GM18526 (cell line): Measurements from ENCODE around the gene MEGF9.
A peak's percentile ranks its signal among the peaks of the same experiment; 100 is the strongest.

Experiments used
- POLR2A ChIP-seq: IDR thresholded peaks from 3 replicates; pipeline ENCODE4 v1.6.1; 2011; ENCODE audit not compliant: insufficient read length; ENCODE audit errors: extremely low read depth

The MEGF9 gene

DNA sequence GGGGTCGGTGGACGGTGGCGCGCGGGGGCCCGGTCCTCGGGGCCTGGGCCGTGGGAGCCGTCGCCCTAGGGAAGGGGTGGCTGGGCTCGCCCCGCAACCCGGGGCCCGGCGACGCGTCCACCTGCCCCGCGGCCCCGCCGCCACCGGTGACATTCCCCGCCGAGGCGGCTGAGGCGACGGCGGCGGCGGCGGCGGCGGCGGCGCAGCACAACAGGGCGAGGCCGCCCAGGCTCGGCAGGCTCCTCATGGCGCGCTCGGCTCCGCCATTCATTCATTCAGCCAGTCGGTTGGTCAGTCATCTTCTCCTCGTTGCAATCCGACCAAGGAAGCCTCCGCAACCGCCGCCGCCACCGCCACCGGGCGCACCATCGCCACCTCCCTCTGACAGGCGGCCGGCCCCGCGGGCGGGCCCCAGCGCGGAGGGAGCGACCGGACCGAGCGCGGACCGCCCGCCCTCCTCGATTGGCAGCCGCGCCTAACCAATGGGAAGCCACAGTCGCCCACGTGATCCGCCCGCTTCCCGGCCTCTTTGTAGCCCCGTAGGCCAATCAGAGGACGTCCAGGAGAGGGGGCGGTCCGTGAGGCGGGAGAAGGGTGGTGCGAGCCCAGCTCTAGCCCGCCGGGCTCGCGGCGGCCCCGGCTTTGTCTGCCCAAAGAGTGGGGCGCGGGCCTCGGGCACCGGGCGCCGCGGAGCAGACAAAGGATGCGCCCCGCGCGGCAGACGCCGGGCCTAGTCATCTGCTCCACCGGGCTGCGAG is at the start of gene MEGF9:
Gene MEGF9 (minus strand): TSS at position 383 of the 758 bp plus-strand sequence. CDS start 112 bp downstream, at position 271.
- peak; percentile 78 for TF ChIP-seq POLR2A

DNA sequence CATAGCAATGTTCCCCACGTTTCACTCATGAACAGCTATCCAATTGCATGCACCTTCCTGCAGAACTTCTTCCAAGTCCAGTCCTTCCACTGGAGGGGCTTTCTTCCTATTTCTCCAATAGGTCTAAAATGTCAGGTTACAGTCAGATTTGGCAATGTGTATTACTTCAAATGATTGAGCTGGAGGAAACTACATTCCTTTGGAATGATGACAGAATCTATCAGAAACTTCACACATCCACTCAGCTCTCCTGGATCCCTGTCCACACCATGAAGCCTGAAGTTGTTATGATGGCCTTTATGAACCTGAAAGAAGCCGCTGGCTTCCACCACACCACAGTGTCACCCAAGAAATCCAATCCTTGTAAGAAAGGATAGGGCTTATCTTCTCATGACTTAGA is 46.7 kb upstream of the MEGF9 start:
- TF ChIP-seq POLR2A: no peak

DNA sequence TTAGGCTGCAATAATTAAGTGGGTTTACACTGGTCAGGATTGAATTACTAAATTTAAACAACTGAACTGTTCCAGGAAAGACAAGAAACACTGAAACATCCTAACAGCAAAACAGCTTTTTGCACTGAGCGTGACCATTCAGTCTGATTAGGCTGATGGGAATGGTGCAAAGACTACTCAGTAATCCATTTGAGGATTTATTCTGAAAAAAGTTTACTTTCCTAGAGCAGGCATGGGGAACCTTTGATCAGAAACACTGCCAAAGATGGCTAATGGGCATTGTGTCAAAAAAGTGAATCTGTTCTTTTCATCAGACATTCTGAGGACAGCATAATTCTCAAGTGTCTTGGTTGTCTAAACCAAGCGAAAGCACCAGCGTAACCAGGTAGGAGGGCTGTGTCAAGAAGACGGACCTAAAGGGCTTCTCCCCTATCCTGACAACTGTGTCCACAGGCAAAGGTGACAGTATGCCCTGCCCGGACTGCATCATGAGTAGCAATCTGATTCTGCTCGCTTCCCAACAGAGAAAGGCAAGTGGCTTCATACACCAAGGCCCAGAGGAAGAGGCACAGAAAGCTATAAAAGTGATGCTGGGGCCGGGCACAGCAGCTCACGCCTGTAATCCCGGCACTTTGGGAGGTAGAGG is 45.6 kb upstream of the MEGF9 start:
- TF ChIP-seq POLR2A: no peak

DNA sequence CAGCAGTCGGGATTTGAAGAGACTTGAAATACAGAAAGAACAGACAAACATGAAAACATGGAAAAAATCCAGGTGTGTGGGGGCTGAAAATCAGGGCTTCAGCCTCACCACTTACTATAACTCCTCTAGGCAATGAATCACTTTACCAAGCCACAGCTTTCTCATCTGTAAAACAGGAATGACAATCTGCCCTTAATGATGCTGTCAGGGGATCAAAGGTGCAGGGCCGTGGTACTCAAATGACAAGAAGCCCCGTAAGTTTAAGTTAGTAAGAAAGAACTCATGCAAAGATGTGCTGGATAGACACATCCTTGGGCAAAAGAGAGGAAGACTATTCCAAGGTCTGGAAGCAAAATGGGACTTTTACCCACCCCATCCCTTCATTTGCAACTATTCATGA is 44.3 kb upstream of the MEGF9 start:
- TF ChIP-seq POLR2A: no peak

DNA sequence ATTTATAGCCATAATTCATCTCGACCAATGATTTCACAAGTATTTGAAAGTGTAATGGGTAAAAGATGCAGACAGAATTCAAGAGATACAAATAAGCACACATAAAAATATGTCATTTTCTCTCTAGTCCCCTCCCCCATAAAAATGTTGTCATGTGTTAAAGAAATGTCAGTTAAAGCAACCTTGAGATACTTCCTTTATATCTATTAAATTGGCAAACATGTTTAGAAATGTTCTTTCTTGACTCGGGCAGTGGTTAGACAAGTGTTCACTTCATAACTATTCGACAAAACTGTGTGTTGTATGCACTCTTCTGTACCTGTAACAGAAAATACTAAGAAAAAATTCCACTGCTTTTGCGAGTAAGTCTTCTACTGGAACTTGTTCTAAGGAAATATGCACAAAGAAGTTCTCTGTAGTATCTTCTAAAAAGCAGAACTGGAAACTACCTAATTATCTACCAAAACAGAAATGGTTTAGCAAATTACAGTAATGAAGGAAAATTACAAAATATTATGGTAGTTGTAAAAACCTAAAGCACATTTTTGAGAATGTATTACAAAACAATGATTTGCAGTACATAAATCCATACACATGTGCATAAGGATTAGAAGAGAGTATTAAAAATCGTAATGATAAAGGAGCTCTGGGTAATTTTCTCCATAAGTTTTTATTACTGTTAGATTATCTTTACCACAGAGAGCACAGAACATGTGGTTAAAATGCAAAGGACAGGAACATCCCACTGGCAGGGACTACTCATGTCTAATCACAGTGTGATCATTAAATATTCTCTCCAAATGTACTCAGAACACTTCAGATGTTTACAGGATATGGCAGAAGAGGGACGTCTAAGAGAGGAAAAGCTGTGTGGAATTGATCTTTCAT is 43.0 kb upstream of the MEGF9 start:
- TF ChIP-seq POLR2A: no peak

DNA sequence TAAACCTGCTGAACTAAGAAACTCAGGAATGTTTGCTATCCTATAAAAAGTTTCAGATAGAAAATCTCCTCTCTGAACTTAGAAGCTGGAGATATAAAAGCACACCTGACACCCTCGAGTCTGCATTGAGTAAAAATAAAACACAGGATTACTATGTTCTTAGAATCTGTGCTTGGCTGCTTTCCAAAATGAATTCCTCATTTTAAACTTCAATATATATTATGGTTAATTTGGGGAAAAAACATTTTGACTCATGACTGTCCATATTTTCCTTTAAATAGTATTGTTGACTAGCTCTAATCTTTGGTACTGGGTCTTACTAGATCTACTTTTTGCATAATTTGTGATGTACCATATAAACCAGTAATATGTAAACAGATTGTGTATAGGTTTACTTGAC is 42.3 kb upstream of the MEGF9 start:
- no peak for TF ChIP-seq POLR2A

DNA sequence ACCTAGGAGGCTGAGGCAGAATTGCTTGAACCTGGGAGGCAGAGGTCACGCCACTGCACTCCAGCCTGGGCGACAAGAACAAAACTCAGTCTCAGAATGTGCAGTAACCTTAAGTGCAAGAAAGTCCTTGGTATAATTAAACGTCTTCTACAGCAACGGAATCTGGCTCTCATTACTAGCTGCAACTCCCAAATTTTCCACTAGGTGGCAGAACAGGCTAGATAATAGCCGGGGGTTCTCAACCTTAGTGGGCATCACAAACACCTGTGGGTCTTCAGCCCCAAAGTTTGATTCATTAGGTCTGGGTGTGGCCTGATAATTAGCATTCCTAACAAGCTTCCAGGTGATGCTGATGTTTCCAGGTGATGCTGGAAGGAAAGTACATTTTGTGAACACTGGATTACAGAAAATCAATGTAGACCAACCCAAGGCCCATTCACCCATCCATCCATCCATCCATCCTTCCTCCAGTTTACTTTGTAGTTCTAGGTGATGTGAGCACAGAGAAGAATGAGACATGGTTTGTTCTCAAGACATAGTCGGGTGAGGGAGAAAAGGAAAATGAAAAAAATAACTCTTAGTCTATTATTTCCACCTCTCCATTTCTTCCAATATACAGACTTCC is 41.7 kb upstream of the MEGF9 start:
- no peak for TF ChIP-seq POLR2A

DNA sequence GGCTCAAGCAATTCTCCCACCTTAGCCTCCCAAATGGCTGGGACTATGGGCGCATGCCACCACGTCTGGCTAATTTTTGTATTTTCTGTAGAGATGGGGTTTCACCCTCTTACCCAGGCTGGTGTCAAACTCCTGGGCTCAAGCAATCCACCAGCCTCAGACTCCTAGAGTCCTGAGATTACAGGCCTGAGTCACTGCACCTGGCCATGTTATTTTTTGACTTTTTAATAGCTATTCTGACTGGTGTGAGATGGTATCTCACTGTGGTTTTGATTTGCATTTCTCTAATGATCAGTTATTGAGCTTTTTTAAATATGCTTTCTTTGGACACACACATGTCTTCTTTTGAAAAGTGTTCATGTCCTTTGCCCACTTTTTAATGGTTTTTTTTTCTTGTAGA is 40.8 kb upstream of the MEGF9 start:
- TF ChIP-seq POLR2A: no peak

DNA sequence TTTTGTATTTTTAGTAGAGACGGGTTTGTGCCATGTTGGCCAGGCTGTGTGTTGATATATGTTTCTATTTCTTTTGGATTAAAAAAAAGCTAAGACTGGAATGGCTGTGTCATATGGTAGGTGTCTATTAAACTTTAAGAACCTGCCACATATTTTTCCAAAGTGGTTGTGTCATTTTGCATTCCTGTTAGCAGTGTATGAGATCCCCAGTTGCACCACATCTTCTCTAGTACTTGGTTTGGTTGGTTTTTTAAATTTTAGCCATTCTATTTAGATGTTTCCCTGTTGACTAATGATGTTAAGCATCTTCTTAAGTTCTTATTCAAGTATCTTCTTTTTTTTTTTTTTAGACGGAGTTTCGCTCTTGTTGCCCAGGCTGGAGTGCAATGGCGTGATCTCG is 36.2 kb upstream of the MEGF9 start:
- TF ChIP-seq POLR2A: no peak

DNA sequence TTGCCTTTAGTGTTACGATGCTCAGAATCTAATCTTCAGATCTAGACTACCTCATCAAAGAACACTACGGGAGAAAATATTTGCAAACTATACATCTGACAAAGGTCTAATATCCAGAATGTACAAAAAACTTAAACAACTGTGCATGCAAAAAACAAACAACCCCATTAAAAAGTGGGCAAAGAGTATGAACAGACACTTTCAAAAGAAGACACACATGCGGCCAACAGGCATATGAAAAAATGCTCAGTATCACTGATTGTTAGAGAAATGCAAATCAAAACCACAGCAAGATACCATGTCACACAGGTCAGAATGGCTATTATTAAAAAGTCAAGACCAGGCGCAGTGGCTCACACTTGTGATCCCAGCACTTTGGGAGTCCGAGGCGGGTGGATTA is 31.0 kb upstream of the MEGF9 start:
- TF ChIP-seq POLR2A: no peak

DNA sequence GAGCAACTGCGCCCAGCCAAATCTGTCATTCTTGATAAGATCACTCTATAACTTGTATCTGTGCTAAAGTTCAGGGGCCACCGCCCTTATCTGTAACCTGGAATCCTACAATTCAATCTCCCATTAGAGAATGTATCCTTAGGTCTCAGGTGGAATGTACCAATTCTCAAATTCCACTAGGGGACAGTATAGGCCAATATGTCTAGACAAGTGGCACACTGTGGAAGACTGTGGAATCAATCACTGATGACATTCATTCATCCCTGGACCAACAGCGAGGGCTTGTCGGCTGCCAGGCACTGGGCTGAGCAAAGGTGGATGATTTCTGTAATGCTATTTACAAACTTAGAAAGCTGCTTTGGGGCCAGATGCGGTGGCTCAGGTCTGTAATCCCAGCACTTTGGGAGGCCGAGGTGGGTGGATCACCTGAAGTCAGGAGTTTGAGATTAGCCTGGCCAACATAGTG is 28.7 kb upstream of the MEGF9 start:
- TF ChIP-seq POLR2A: no peak

DNA sequence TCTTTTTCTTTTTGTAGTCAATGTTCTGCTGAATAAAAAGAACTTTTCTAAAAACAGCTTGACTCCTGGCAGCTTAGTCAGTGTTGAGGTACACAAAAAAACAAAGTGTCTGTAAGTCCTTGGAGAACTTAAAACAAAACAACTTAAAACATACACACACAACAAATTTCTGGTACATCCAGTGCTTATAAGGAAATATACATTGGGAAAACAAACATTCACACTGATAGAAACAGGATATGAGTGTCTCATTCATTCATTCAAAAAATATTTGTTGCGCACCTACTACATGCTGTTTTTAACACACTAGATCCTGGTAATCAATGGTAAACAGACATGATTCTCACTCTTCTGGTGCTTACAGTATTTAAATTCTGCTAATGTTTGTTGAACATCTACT is 27.4 kb upstream of the MEGF9 start:
- TF ChIP-seq POLR2A: no peak

DNA sequence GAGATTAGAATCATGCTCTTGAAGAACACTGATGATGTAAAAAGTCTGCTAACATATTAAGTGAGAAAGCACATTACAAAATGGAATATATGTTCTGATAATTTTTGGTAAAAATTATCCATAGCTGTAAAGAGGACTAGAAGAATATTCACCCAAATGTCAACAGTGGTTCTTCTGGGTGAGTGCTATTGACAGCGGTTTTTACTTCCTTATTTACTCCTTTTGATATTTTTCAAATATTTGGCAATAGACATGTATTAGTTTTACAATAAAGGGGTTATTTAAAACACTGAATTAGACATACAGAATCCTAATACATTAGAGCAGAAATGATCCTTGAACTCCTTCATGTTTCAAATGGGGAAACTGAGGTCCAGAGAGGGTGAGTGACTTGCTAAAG is 26.9 kb upstream of the MEGF9 start:
- TF ChIP-seq POLR2A: no peak

DNA sequence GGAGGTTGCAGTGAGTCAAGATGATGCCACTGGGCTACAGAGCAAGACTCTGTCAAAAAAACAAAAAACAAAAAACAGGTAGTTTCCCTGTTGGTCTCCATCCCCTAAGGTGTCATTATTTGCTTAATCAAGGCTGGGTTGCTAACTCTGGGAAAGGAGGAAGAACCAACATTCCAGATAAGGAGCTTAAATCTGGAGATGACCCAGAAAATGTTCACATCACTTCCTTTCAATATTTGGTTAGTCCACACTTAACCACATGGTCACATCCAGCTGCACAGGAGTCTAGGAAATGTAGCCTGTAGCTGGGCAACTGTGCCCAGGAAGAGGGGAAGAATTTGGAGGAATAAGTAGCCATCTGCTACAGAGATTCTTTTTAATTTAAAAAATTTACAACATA is 25.9 kb upstream of the MEGF9 start:
- no peak for TF ChIP-seq POLR2A
